PC-3 (cell line): ENCODE measurements around the gene TSPAN13. TPM values are rescaled to one million over a fixed set of nuclear protein-coding genes. Genes with fewer than 3 reads are reported as not detected.

ENCODE experiments used
- ATAC-seq: fragments of 200-7000 bp; cut with Tn5 transposase; 2 replicates; pipeline ENCODE4 v1.9.1; 2020; ENCODE audit warnings: mild to moderate bottlenecking, moderate library complexity
- BruUV-seq: library from RNA; stranded (reverse); fragments of 400-500 nt; replicated peaks from 2 replicates; lab custom pipeline; 2021; lab: Mats Ljungman, UMichigan
- CTCF ChIA-PET: fragments of 300-600 bp; sonication (Branson Sonifier 250); formaldehyde crosslinking; loops from one replicate; lab custom pipeline; 2022; ENCODE audit warnings: antibody characterized with exemption; lab: Charles Lee
- POLR2A ChIA-PET: fragments of 300-600 bp; sonication (Branson Sonifier 250); formaldehyde crosslinking; loops from one replicate; lab custom pipeline; 2022; ENCODE audit warnings: antibody characterized with exemption; ENCODE audit not compliant: unreplicated experiment; lab: Charles Lee
- DNase-seq: peaks from one replicate; pipeline ENCODE4 v3.0.0-alpha.2; 2015
- H2AFZ ChIP-seq: fragments of 300-600 bp; sonication (generic); 2 replicates; pipeline ENCODE4 v1.6.0; 2016; ENCODE audit warnings: antibody characterized with exemption, low read length
- H3F3A ChIP-seq: fragments of 300-600 bp; sonication (generic); one replicate; pipeline ENCODE4 v1.6.0; 2017; ENCODE audit warnings: antibody characterized with exemption, low read length, control low read depth, mild to moderate bottlenecking; ENCODE audit not compliant: unreplicated experiment
- H3K27ac ChIP-seq: fragments of 300-600 bp; sonication (generic); 2 replicates; pipeline ENCODE4 v1.5.1; 2016; ENCODE audit warnings: mild to moderate bottlenecking, low read length
- H3K27me3 ChIP-seq: fragments of 300-600 bp; sonication (generic); 2 replicates; pipeline ENCODE4 v1.6.1; 2016; ENCODE audit warnings: low read length, mixed read lengths
- H3K36me3 ChIP-seq: fragments of 300-600 bp; sonication (generic); 2 replicates; pipeline ENCODE4 v1.6.1; 2016; ENCODE audit warnings: low read depth, mixed run types, low read length, mixed read lengths
- H3K4me1 ChIP-seq: fragments of 300-600 bp; sonication (generic); 2 replicates; pipeline ENCODE4 v1.5.1; 2016; ENCODE audit warnings: low read length; ENCODE audit not compliant: insufficient read depth
- H3K4me2 ChIP-seq: fragments of 300-600 bp; sonication (generic); 2 replicates; pipeline ENCODE4 v1.6.0; 2016; ENCODE audit warnings: low read length
- H3K4me3 ChIP-seq: fragments of 300-600 bp; sonication (generic); 2 replicates; pipeline ENCODE4 v1.5.1; 2016; ENCODE audit warnings: mild to moderate bottlenecking, low read length, mixed read lengths
- H3K79me2 ChIP-seq: fragments of 300-600 bp; sonication (generic); 2 replicates; pipeline ENCODE4 v1.6.1; 2017; ENCODE audit warnings: low read length, mixed read lengths
- H3K9ac ChIP-seq: fragments of 300-600 bp; sonication (generic); 2 replicates; pipeline ENCODE4 v1.6.0; 2016; ENCODE audit warnings: mild to moderate bottlenecking, low read length
- H3K9me2 ChIP-seq: fragments of 300-600 bp; sonication (generic); replicated peaks from 2 replicates; pipeline ENCODE4 v1.6.1; 2016; ENCODE audit warnings: mixed run types, low read length, mixed read lengths
- H3K9me3 ChIP-seq: fragments of 300-600 bp; sonication (generic); 2 replicates; pipeline ENCODE4 v1.6.1; 2016; ENCODE audit warnings: low read length, mixed read lengths
- H4K20me1 ChIP-seq: fragments of 300-600 bp; sonication (generic); 2 replicates; pipeline ENCODE4 v1.6.1; 2016; ENCODE audit warnings: low read length, mixed read lengths
- CTCF ChIP-seq: fragments of 300-600 bp; sonication (generic); conservative IDR thresholded peaks from 2 replicates; pipeline ENCODE4 v1.5.1; 2017; ENCODE audit warnings: antibody characterized with exemption, low read depth, mild to moderate bottlenecking, low read length
- EZH2 ChIP-seq: fragments of 300-600 bp; sonication (generic); IDR thresholded peaks from one replicate; pipeline ENCODE4 v1.6.1; 2017; ENCODE audit warnings: antibody characterized with exemption, mild to moderate bottlenecking, low read length; ENCODE audit not compliant: unreplicated experiment
- EZH2phosphoT487 ChIP-seq: fragments of 300-600 bp; sonication (generic); IDR thresholded peaks from 2 replicates; pipeline ENCODE4 v1.6.1; 2018; ENCODE audit warnings: mild to moderate bottlenecking, antibody characterized with exemption, low read length, borderline replicate concordance
- intact Hi-C: fragments of 100-400 bp; cut with micrococcal nuclease; formaldehyde crosslinking; loops from 2 replicates; pipeline ENCODE4 v1.9.0; 2023
- total RNA-seq: library from RNA; depleted of rRNA; stranded (reverse); fragments of >200 nt; gene quantifications from 2 replicates; pipeline ENCODE4 v1.2.3, GENCODE V29; 2014

The TSPAN13 gene
- total RNA-seq, 1 experiment from 2014 or later: 34.9 TPM

- no peaks in the 10 kb centered on the region for H3K27me3 ChIP-seq
- DNase-seq (peak; percentile 94), ATAC-seq (peak; percentile 50)
- H3K27ac ChIP-seq: peak overlapping the region; percentile 35
- POLR2A ChIA-PET: interaction anchor here (0.5 to 0.6 kb wide), 3 partner anchors 117 to 497 kb away, joined by 3 to 10 read pairs (median 3); no protein-coding TSS in a partner anchor
- H3K4me3 ChIP-seq: no peak overlapping the region
- no peak overlapping the region for H3K9ac ChIP-seq
- no TSS peak for BruUV-seq
- peaks cover 10% of the 10 kb centered on the region for H3F3A ChIP-seq
- H3K4me1 ChIP-seq: peaks cover 55% of the 10 kb centered on the region
- no peaks in the 10 kb centered on the region for H3K9me3 ChIP-seq
- CTCF ChIA-PET: interaction anchor here (0.5 to 1.6 kb wide), 14 partner anchors 11 to 329 kb away, joined by 3 to 13 read pairs (median 4); no protein-coding TSS in a partner anchor
- intact Hi-C loops: loop anchor here (1.0 to 10.0 kb wide), 7 partner anchors 46 to 504 kb away; no protein-coding TSS in a partner anchor
- TF ChIP-seq CTCF (peak; percentile 78), EZH2 (no peak), EZH2phosphoT487 (no peak)
- no peaks in the 10 kb centered on the region for H3K9me2 ChIP-seq
- H3K4me2 ChIP-seq: peak overlapping the region; percentile 41
- H3K79me2 ChIP-seq: peaks cover 22% of the 10 kb centered on the region
- peaks cover 33% of the 10 kb centered on the region; the same call in 1 of the 2 replicates for H3K36me3 ChIP-seq
- H2AFZ ChIP-seq: no peak overlapping the region
- H4K20me1 ChIP-seq: peaks cover 3% of the 10 kb centered on the region; the same call in 1 of the 2 replicates
These were observed 47.6 kb downstream of the TSPAN13 start for GRCh38 chr7:16801111-16801542.

- H3K9ac ChIP-seq: no peak overlapping the region
- ATAC-seq (no peak), DNase-seq (no peak)
- H3K27ac ChIP-seq: peak overlapping the region; percentile 35
- peaks cover 59% of the 10 kb centered on the region for H3K4me1 ChIP-seq
- no peak overlapping the region for H2AFZ ChIP-seq
- H3K9me3 ChIP-seq: no peaks in the 10 kb centered on the region
- BruUV-seq: no TSS peak
- POLR2A ChIA-PET: interaction anchor here (0.5 kb wide), 1 partner anchor 117 kb away, joined by 3 read pairs; no protein-coding TSS in a partner anchor
- H3F3A ChIP-seq: peaks cover 10% of the 10 kb centered on the region
- intact Hi-C loops: loop anchor here (1.0 to 10.0 kb wide), 7 partner anchors 46 to 503 kb away; no protein-coding TSS in a partner anchor
- H3K9me2 ChIP-seq: no peaks in the 10 kb centered on the region
- no peak overlapping the region; the same call in 1 of the 2 replicates for H3K4me3 ChIP-seq
- H3K27me3 ChIP-seq: no peaks in the 10 kb centered on the region
- CTCF ChIA-PET: interaction anchor here (0.5 to 1.6 kb wide), 14 partner anchors 10 to 328 kb away, joined by 3 to 13 read pairs (median 4); no protein-coding TSS in a partner anchor
- peak overlapping the region; percentile 38 for H3K4me2 ChIP-seq
- H3K79me2 ChIP-seq: peaks cover 22% of the 10 kb centered on the region
- TF ChIP-seq EZH2 (no peak), CTCF (no peak), EZH2phosphoT487 (no peak)
- peaks cover 3% of the 10 kb centered on the region; the same call in 1 of the 2 replicates for H4K20me1 ChIP-seq
- H3K36me3 ChIP-seq: peaks cover 30% of the 10 kb centered on the region; the same call in 1 of the 2 replicates
These were observed 48.0 kb downstream of the TSPAN13 start for GRCh38 chr7:16801579-16801978.
